SW 1271 (cell line): Measurements from ENCODE around the gene CCDC88C.

ENCODE experiments used
- DNase-seq, 2 experiments: peaks; one replicate each; lab custom pipeline; 2025; lab: John Stamatoyannopoulos, UW

Gene CCDC88C

GRCh38 chr14:91377700-91378652 lies 39.6 kb downstream of the CCDC88C start:
- no peak for DNase-seq

GRCh38 chr14:91376547-91377477 lies 40.8 kb downstream of the CCDC88C start:
- DNase-seq, result no peak

GRCh38 chr14:91375720-91376452 lies 41.7 kb downstream of the CCDC88C start:
- no peak for DNase-seq

GRCh38 chr14:91374879-91375702 lies 42.5 kb downstream of the CCDC88C start:
- no peak for DNase-seq

- DNase-seq, result no peak
Observed at GRCh38 chr14:91374287-91374878, 43.2 kb downstream of the CCDC88C start.

GRCh38 chr14:91373591-91374254 lies 43.9 kb downstream of the CCDC88C start:
- DNase-seq, result no peak

GRCh38 chr14:91372671-91373495 lies 44.7 kb downstream of the CCDC88C start:
- no peak for DNase-seq

- DNase-seq, result no peak
Observed at GRCh38 chr14:91371990-91372375, 45.6 kb downstream of the CCDC88C start.

GRCh38 chr14:91371011-91371989 lies 46.3 kb downstream of the CCDC88C start:
- no peak for DNase-seq

GRCh38 chr14:91369628-91370445 lies 47.8 kb downstream of the CCDC88C start:
- no peak for DNase-seq

- no peak for DNase-seq
Observed at GRCh38 chr14:91368776-91369416, 48.7 kb downstream of the CCDC88C start.

GRCh38 chr14:91367173-91368171 lies 50.1 kb downstream of the CCDC88C start:
- peak in 1 of 2 experiments; percentile 17 for DNase-seq

- DNase-seq, result no peak
Observed at GRCh38 chr14:91366749-91367148, 50.9 kb downstream of the CCDC88C start.

GRCh38 chr14:91365552-91365951 lies 52.1 kb downstream of the CCDC88C start:
- DNase-seq, result no peak
